Left lung (tissue), 10 donors: ENCODE measurements around the gene DNAJA1. TPM values are rescaled to one million over a fixed set of nuclear protein-coding genes. Genes with fewer than 3 reads are reported as not detected.
"Not testable (repeated sequence)": the region's sequence is repeated elsewhere in the genome, so short reads cannot be mapped to it uniquely, and the experiment has no call there.

Experiments used
- ATAC-seq: fragments of 200-7000 bp; cut with Tn5 transposase; one replicate; pipeline ENCODE4 v1.9.1; 2020; ENCODE audit warnings: moderate library complexity
- DNase-seq, 4 donors: peaks; one replicate each; pipeline ENCODE4 v3.0.0-alpha.2; 2013 to 2020
- H3K27ac ChIP-seq, 2 donors: fragments of 200-600 bp; sonication (generic) in 1 of 2; one replicate each; pipeline versions ENCODE4 v1.5.0 to v1.8.0; 2020 to 2021
- H3K27me3 ChIP-seq, 2 donors: fragments of 200-600 bp; sonication (generic) in 1 of 2; one replicate each; pipeline versions ENCODE4 v1.5.0 to v1.8.0; 2020 to 2021
- H3K36me3 ChIP-seq, 2 donors: fragments of 200-600 bp; sonication (generic) in 1 of 2; one replicate each; pipeline versions ENCODE4 v1.5.0 to v1.8.0; 2020 to 2021
- H3K4me1 ChIP-seq, 2 donors: fragments of 200-600 bp; one replicate each; pipeline ENCODE4 v1.8.0; 2021
- H3K4me3 ChIP-seq, 2 donors: fragments of 200-600 bp; sonication (generic) in 1 of 2; one replicate each; pipeline versions ENCODE4 v1.5.0 to v1.8.0; 2020 to 2021; ENCODE audit warnings: mild to moderate bottlenecking in 1 of 2
- H3K9me3 ChIP-seq, 2 donors: fragments of 200-600 bp; sonication (generic) in 1 of 2; one replicate each; pipeline versions ENCODE4 v1.5.0 to v1.8.0; 2020 to 2021
- intact Hi-C, 2 donors: fragments of 100-400 bp; cut with DNase I; formaldehyde crosslinking; loops; one replicate each; pipeline versions ENCODE4 v1.11.2 to v1.14.2; 2022
- polyA plus RNA-seq, 6 donors: library from polyadenylated mRNA; unstranded; fragments of 120-200 nt; gene quantifications; one replicate each; pipeline ENCODE4 v1.2.1, GENCODE V29; 2013; ENCODE audit not compliant: insufficient read length in 6 of 6
- total RNA-seq, 2 donors: library from RNA; stranded (reverse); fragmentation: NEBNext Ultra II Directional; extraction: Animal tissue kit (Norgen Biotek cat#: 25700); gene quantifications; one replicate each; pipeline ENCODE4 v1.2.1, GENCODE V29; 2021
- TF ChIP-seq, protein P1 (sequence below), 2 donors: fragments of 200-600 bp; sonication (generic) in 1 of 2; IDR thresholded peaks; one replicate each; pipeline versions ENCODE4 v1.5.0 to v1.8.0; 2021; ENCODE audit warnings: antibody characterized with exemption in 2 of 2
- donor health status: DM: no; HTN: yes; CAD: no.
- donor health status: DM: no; HTN: no; CAD: no.

Gene DNAJA1
- total and polyA plus RNA-seq, 8 donors = 132 to 233 (median 189) TPM

GRCh38 chr9:32991897-32992594 is 33.0 kb upstream of the DNAJA1 start:
- H3K4me1 ChIP-seq = peaks cover 0 to 12% of the 10 kb centered on the region in 2 donors
- TF ChIP-seq, protein P1, sequence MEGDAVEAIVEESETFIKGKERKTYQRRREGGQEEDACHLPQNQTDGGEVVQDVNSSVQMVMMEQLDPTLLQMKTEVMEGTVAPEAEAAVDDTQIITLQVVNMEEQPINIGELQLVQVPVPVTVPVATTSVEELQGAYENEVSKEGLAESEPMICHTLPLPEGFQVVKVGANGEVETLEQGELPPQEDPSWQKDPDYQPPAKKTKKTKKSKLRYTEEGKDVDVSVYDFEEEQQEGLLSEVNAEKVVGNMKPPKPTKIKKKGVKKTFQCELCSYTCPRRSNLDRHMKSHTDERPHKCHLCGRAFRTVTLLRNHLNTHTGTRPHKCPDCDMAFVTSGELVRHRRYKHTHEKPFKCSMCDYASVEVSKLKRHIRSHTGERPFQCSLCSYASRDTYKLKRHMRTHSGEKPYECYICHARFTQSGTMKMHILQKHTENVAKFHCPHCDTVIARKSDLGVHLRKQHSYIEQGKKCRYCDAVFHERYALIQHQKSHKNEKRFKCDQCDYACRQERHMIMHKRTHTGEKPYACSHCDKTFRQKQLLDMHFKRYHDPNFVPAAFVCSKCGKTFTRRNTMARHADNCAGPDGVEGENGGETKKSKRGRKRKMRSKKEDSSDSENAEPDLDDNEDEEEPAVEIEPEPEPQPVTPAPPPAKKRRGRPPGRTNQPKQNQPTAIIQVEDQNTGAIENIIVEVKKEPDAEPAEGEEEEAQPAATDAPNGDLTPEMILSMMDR (IDR thresholded peaks at IDR 0.05) = no peak
- H3K27ac ChIP-seq = no peak overlapping the region
- H3K9me3 ChIP-seq = no peaks in the 10 kb centered on the region
- H3K4me3 ChIP-seq = no peak overlapping the region
- no peaks in the 10 kb centered on the region for H3K27me3 ChIP-seq
- DNase-seq (no peak), ATAC-seq (no peak)
- intact Hi-C loops = no loop called here
- peaks cover 0 to 64% of the 10 kb centered on the region in 2 donors for H3K36me3 ChIP-seq

- no peak overlapping the region for H3K27ac ChIP-seq
- intact Hi-C loops = no loop called here
- TF ChIP-seq, protein P1 (IDR thresholded peaks at IDR 0.05) = no peak
- peaks cover 0 to 61% of the 10 kb centered on the region in 2 donors for H3K36me3 ChIP-seq
- peaks cover 0 to 12% of the 10 kb centered on the region in 2 donors for H3K4me1 ChIP-seq
- ATAC-seq (no peak), DNase-seq (no peak)
- H3K4me3 ChIP-seq = no peak overlapping the region
- H3K9me3 ChIP-seq = no peaks in the 10 kb centered on the region
- H3K27me3 ChIP-seq = no peaks in the 10 kb centered on the region
Measured at GRCh38 chr9:32992595-32993238, 32.4 kb upstream of the DNAJA1 start.

- peak in 1 of 4 donors; percentile 11 for DNase-seq
- H3K9me3 ChIP-seq, H3K27me3 ChIP-seq, intact Hi-C loops: not testable (repeated sequence)
- peaks cover 3 to 29% of the 10 kb centered on the region in 2 donors for H3K4me1 ChIP-seq
- ATAC-seq = peak; percentile 26
- peak overlapping the region; percentile 49 to 91 for H3K4me3 ChIP-seq
- H3K36me3 ChIP-seq = peaks cover 0 to 17% of the 10 kb centered on the region in 2 donors
- peak overlapping the region; percentile 88 to 92 for H3K27ac ChIP-seq
Measured at GRCh38 chr9:33000682-33001055, 24.4 kb upstream of the DNAJA1 start.

GRCh38 chr9:33005335-33005734 is 19.7 kb upstream of the DNAJA1 start:
- H3K27ac ChIP-seq, DNase-seq, ATAC-seq, intact Hi-C loops, H3K27me3 ChIP-seq, H3K4me3 ChIP-seq, H3K36me3 ChIP-seq, H3K9me3 ChIP-seq: not testable (repeated sequence)
- peaks cover 3 to 15% of the 10 kb centered on the region in 2 donors for H3K4me1 ChIP-seq

- no peak for ATAC-seq
- H3K27me3 ChIP-seq = no peaks in the 10 kb centered on the region
- no peak overlapping the region for H3K4me3 ChIP-seq
- no peak overlapping the region for H3K27ac ChIP-seq
- H3K36me3 ChIP-seq = no peaks in the 10 kb centered on the region
- intact Hi-C loops = no loop called here
- TF ChIP-seq, protein P1 (IDR thresholded peaks at IDR 0.05) = no peak
- no peaks in the 10 kb centered on the region for H3K4me1 ChIP-seq
- DNase-seq = no peak
- no peaks in the 10 kb centered on the region for H3K9me3 ChIP-seq
Measured at GRCh38 chr9:33007755-33008154, 17.3 kb upstream of the DNAJA1 start.

- DNase-seq (no peak), ATAC-seq (no peak)
Measured at GRCh38 chr9:33011831-33012230, 13.2 kb upstream of the DNAJA1 start.

More at GRCh38 chr9:33011831-33012230, 13.2 kb upstream of the DNAJA1 start:
- Histone ChIP-seq H3K27me3 (no peaks in the 10 kb centered on the region), H3K4me3 (no peak overlapping the region), H3K4me1 (no peaks in the 10 kb centered on the region), H3K36me3 (no peaks in the 10 kb centered on the region), H3K27ac (no peak overlapping the region), H3K9me3 (no peaks in the 10 kb centered on the region)
- intact Hi-C loops = no loop called here
- TF ChIP-seq, protein P1 (IDR thresholded peaks at IDR 0.05) = no peak
